Cardiac fibroblast (primary cell): Measurements from ENCODE around the gene GCKR.
"Not testable (repeated sequence)": the region's sequence is repeated elsewhere in the genome, so short reads cannot be mapped to it uniquely, and the experiment has no call there.

Experiments used
- DNase-seq, 2 donors: peaks; one replicate each; pipeline versions ENCODE4 v3.0.0 to v3.0.0-alpha.2; 2010; ENCODE audit warnings: low read depth in 2 of 2
- H3K4me3 ChIP-seq, 2 donors: replicated peaks in 1 of 2; 1 replicate in 1 of 2; 2 replicates in 1 of 2; pipeline ENCODE4 v1.5.1; 2011; ENCODE audit warnings: low read depth in 2 of 2, low read length in 2 of 2, mild to moderate bottlenecking in 2 of 2, moderate library complexity in 1 of 2
- TF ChIP-seq, protein P1 (sequence below): IDR thresholded peaks from one replicate; pipeline ENCODE4 v1.5.1; 2011; ENCODE audit warnings: low read depth, mild to moderate bottlenecking, low read length, inconsistent platforms

GCKR gene

DNA sequence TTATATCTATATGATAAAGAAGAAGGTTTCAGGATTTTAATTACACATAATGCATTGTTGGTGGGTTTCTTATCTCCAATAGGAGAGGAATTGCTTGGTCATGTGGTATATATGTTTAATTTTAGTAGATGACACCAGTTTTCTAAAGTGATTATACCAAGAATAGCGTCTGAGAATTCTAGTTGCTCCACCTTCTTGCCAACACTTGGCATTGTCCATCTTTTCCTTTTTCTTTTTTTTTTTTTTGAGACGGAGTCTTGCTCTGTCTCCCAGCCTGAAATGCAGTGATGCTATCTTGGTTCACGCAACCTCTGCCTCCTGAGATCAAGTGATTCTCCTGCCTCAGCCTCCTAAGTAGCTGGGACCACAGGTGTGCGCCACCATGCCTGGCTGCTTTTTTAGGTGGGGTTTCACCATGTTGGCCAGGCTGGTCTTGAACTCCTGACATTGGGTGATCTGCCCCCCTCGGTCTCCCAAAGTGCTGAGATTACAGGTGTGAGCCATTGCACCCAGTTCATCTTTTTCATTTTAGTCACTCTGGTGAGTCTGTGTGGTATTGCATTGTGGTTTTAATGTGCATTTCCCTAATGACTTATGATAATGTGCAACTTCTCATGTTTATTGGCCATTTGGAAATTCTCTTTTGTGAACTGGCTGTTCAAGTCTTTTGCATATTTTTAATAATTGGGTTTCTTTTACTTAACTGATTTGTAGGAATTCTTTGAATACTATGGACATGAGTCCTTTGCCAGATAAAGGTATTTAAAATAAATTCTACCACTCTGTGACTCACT lies 48.9 kb downstream of the GCKR start:
- DNase-seq = peak in 1 of 2 donors; percentile 23
- no peak overlapping the region for H3K4me3 ChIP-seq
- TF ChIP-seq, protein P1, sequence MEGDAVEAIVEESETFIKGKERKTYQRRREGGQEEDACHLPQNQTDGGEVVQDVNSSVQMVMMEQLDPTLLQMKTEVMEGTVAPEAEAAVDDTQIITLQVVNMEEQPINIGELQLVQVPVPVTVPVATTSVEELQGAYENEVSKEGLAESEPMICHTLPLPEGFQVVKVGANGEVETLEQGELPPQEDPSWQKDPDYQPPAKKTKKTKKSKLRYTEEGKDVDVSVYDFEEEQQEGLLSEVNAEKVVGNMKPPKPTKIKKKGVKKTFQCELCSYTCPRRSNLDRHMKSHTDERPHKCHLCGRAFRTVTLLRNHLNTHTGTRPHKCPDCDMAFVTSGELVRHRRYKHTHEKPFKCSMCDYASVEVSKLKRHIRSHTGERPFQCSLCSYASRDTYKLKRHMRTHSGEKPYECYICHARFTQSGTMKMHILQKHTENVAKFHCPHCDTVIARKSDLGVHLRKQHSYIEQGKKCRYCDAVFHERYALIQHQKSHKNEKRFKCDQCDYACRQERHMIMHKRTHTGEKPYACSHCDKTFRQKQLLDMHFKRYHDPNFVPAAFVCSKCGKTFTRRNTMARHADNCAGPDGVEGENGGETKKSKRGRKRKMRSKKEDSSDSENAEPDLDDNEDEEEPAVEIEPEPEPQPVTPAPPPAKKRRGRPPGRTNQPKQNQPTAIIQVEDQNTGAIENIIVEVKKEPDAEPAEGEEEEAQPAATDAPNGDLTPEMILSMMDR = no peak

DNA sequence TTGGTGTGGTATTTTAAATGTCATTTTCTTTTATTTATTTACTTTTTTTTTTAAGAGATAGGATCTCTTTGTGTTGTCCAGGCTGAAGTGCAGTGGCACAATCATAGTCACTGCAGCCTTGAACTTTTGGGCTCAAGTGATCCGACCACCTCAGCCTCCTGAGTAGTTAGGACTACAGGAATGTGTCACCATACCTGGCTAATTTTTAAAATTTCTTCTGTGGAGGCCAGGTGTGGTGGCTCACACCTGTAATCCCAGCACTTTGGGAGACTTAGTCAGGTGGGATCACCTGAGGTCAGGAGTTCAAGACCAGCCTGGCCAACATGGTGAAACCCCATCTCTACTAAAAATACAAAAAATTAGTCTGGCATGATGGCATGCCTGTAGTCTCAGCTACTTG lies 52.7 kb downstream of the GCKR start:
- H3K4me3 ChIP-seq = no peak overlapping the region
- DNase-seq = no peak
- TF ChIP-seq, protein P1 = no peak

DNA sequence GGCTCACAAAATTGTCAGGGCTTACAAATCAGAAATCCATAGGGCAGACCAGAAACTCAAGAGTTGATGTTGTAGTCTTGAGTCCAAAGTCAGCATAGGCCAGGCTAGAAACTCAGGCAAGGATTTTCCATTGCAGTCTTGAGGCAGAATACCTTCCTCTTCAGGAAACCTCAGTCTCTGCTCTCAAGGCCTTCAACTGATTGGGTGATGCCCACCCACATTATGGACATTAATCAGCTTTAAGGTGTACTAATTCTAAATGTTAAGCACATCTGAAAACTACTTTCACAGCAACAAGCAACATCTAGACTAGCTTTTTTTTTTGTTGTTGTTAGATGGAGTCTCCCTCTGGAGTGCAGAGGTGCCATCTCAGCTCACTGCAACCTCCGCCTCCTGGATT lies 54.9 kb downstream of the GCKR start:
- no peak overlapping the region for H3K4me3 ChIP-seq
- DNase-seq = no peak
- TF ChIP-seq, protein P1 = no peak

DNA sequence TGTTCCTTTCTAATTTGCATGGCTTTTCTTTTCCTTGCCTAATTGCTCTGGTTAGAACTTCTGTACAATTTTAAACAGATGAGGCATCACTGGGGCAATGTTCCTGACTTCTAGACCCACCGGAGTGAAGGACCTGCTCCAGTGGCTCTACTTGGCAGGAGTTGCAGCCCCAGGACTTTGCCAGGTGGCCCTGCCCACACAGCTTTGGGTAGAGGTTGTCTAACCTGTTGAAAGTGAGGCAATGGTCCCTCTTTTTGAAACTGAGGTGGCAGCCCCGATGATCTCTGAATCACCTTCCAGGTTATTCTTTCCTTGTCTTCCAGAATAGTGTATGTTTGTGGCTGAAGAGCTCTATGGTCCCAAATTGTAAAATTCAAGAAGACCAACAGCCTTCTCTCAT lies 56.3 kb downstream of the GCKR start:
- H3K4me3 ChIP-seq = no peak overlapping the region
- TF ChIP-seq, protein P1 = no peak
- DNase-seq = no peak

DNA sequence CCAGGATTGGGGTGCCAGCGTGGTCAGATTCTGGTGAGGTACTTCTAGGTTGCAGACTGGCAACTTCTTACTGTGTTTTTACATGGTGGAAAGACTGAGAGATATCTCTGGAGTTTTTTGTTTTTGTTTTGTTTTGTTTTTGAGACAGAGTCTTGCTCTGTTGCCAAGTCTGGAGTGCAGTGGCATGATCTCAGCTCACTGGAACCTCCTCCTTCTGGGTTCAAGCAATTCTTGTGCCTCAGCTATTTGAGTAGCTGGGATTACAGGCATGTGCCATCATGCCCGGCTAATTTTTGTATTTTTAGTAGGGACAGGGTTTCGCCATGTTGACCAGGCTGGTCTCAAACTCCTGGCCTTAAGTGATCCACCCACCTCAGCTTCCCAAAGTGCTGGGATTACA lies 57.8 kb downstream of the GCKR start:
- DNase-seq = peak in 1 of 2 donors; percentile 28
- H3K4me3 ChIP-seq = not testable (repeated sequence)

DNA sequence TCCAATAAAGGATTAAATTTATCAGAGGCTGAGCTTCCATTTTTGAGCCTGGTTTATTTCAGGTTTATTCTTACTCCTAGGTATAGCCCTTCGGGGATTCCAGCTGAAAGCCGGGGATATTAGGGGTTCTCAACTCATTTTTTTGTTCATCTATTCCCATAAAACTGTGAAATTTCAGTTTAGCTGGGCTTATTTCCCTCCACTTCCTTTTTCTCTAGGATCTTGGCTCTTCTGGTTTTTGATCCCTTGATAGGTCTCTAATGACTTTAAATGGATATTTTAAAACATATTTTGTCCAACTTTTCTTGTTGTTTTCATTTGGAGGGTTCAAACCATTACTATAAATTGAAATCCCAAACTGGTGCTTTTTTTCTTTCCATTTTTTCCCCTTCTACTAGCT lies 62.6 kb downstream of the GCKR start:
- TF ChIP-seq, protein P1 = no peak
- DNase-seq = no peak
- H3K4me3 ChIP-seq = no peak overlapping the region

DNA sequence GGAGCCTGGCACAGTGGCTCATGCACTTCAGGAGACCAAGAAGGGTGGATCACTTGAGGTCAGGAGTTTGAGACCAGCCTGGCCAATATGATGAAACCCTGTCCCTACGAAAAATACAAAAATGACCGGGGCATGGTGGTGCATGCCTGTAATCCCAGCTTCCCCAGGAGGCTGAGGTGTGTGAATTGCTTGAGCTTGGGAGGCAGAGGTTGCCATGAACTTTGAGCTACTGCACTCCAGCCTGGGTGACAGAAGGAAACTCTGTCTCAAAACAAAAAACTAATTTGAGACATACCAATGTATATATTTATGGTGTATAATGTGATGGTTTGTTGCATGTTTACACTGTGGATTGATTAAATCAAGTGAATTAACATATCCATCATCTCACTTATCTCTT lies 64.4 kb downstream of the GCKR start:
- DNase-seq = no peak
- TF ChIP-seq, protein P1 = no peak
- H3K4me3 ChIP-seq = no peak overlapping the region
